Mesendoderm (in vitro differentiated cells): ENCODE measurements around the gene CHD1L.

Experiments
- DNase-seq: peaks from one replicate; pipeline ENCODE4 v3.0.0; 2013
- H2AK5ac ChIP-seq: 2 replicates; pipeline ENCODE4 v1.6.1; 2013; ENCODE audit warnings: low read length, inconsistent platforms
- H2BK120ac ChIP-seq: 2 replicates; pipeline ENCODE4 v1.6.1; 2013; ENCODE audit warnings: low read depth, mild to moderate bottlenecking, low read length, moderate library complexity, mixed read lengths
- H2BK15ac ChIP-seq: replicated peaks from 2 replicates; pipeline ENCODE4 v1.6.1; 2013; ENCODE audit warnings: low read depth, mild to moderate bottlenecking, moderate library complexity
- H2BK5ac ChIP-seq: 2 replicates; pipeline ENCODE4 v1.6.1; 2013; ENCODE audit warnings: low read length, inconsistent platforms
- H3K18ac ChIP-seq: 2 replicates; pipeline ENCODE4 v1.6.1; 2013; ENCODE audit warnings: mild to moderate bottlenecking, low read length, mixed read lengths
- H3K23ac ChIP-seq: one replicate; pipeline ENCODE4 v1.6.1; 2013; ENCODE audit warnings: low read length
- H3K27ac ChIP-seq: 2 replicates; pipeline ENCODE4 v1.5.1; 2013; ENCODE audit warnings: low read depth, mild to moderate bottlenecking, inconsistent platforms, low read length, moderate library complexity
- H3K27me3 ChIP-seq: 2 replicates; pipeline ENCODE4 v1.6.1; 2013; ENCODE audit warnings: low read length, control low read depth, mild to moderate bottlenecking, inconsistent platforms; ENCODE audit not compliant: insufficient read depth, poor library complexity
- H3K36me3 ChIP-seq: 2 replicates; pipeline ENCODE4 v1.6.1; 2013; ENCODE audit warnings: low read length, inconsistent platforms; ENCODE audit not compliant: control insufficient read depth, insufficient read depth
- H3K4ac ChIP-seq: one replicate; pipeline ENCODE4 v1.6.1; 2013; ENCODE audit warnings: low read depth, mild to moderate bottlenecking, low read length, moderate library complexity
- H3K4me1 ChIP-seq: 2 replicates; pipeline ENCODE4 v1.6.1; 2013; ENCODE audit warnings: low read depth, low read length, inconsistent platforms; ENCODE audit not compliant: control insufficient read depth
- H3K4me2 ChIP-seq: 2 replicates; pipeline ENCODE4 v1.6.1; 2013; ENCODE audit warnings: low read length
- H3K4me3 ChIP-seq: 2 replicates; pipeline ENCODE4 v1.5.1; 2013; ENCODE audit warnings: mild to moderate bottlenecking, low read length
- H3K56ac ChIP-seq: one replicate; pipeline ENCODE4 v1.6.1; 2013; ENCODE audit warnings: low read length
- H3K79me1 ChIP-seq: 2 replicates; pipeline ENCODE4 v1.6.1; 2013; ENCODE audit warnings: low read length, inconsistent platforms
- H3K79me2 ChIP-seq: 2 replicates; pipeline ENCODE4 v1.6.1; 2013; ENCODE audit warnings: mild to moderate bottlenecking, low read length; ENCODE audit not compliant: control insufficient read depth, insufficient read depth
- H3K9ac ChIP-seq: 2 replicates; pipeline ENCODE4 v1.6.1; 2013; ENCODE audit warnings: low read length, inconsistent platforms
- H4K5ac ChIP-seq: one replicate; pipeline ENCODE4 v1.6.1; 2013; ENCODE audit warnings: low read length
- H4K8ac ChIP-seq: one replicate; pipeline ENCODE4 v1.6.1; 2013; ENCODE audit warnings: low read depth, mild to moderate bottlenecking, control low read depth, low read length, moderate library complexity
- WGBS: extraction: QIAGEN DNeasy Blood & Tissue Kit; methylation state at CpG from one replicate; pipeline ENCODE4 v1.1.7; 2013; ENCODE audit warnings: low lambda C conversion rate, missing lambda C conversion rate; ENCODE audit not compliant: insufficient coverage; ENCODE audit errors: extremely low coverage; 5-methylcytosine and 5-hydroxymethylcytosine counted together

Gene CHD1L

DNA sequence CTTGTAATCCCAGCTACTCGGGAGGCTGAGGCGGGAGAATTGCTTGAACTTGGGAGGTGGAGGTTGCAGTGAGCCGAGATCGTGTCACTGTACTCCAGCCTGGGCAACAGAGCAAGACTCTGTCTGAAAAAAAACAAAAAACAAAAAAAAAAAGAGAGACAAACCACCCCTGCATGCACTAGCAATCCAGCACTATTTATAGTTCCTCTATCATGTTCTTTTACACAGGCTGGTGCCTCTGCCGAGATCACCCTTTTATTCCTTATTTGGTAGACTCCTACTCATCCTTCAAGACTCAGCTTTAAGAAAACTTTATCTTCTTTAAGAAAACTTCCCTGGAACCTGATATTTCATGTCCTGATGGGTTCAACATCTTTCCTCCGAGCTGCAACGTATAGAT, 28.2 kb upstream of the CHD1L start:
- no CpG with 5 or more reads among the region's 7 CpGs for WGBS
- Histone ChIP-seq H2BK5ac (no peak overlapping the region), H2BK120ac (no peak overlapping the region), H3K18ac (no peak overlapping the region), H3K4ac (no peak overlapping the region), H4K8ac (no peak overlapping the region), H4K5ac (no peak overlapping the region), H3K27ac (no peak overlapping the region), H3K4me2 (no peak overlapping the region), H2AK5ac (no peak overlapping the region), H3K36me3 (no peaks in the 10 kb centered on the region), H3K23ac (no peak overlapping the region), H3K4me3 (no peak overlapping the region), H3K79me2 (no peaks in the 10 kb centered on the region), H3K27me3 (no peaks in the 10 kb centered on the region), H3K4me1 (no peaks in the 10 kb centered on the region), H2BK15ac (no peak overlapping the region), H3K79me1 (no peaks in the 10 kb centered on the region), H3K9ac (no peak overlapping the region), H3K56ac (no peak overlapping the region)
- DNase-seq: no peak

DNA sequence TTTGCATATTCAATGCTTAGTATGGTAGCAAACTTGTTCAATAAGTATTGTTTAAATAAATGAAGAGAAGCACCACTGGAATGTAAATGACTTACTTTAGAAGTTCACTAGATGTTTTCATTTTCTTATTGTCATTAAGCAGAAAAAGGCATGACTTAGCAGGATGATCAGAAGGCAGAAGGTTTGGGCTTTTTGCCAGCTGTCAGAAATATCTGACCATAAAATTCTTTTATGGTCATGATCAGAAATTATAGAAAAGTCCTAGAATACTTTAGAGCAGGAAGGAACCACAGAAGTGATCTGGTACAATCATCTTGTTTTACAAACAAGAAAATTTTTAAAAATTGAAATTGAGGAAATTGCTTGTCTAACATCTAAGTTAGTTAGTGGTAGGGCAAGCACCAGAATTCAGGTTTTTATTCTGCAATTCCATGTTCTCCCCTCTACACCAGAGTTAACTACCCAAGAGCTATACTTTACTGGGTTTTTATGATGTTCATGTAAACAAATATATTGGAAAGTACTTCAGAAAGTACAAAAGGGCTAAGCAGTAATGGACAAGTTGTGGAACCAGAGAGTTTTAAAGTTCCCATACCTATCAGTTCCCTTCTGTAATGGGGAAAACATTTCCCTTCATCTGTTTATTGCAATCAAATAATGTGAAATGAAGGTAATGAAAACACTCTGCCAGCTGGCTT, 27.5 kb upstream of the CHD1L start:
- DNase-seq: no peak
- Histone ChIP-seq H3K56ac (no peak overlapping the region), H2BK5ac (no peak overlapping the region), H4K8ac (no peak overlapping the region), H3K9ac (no peak overlapping the region), H3K79me1 (no peaks in the 10 kb centered on the region), H3K36me3 (no peaks in the 10 kb centered on the region), H3K79me2 (no peaks in the 10 kb centered on the region), H3K4me3 (no peak overlapping the region), H3K27ac (no peak overlapping the region), H3K4me2 (no peak overlapping the region), H3K4ac (no peak overlapping the region), H3K23ac (no peak overlapping the region), H2BK120ac (no peak overlapping the region), H3K27me3 (no peaks in the 10 kb centered on the region), H3K4me1 (no peaks in the 10 kb centered on the region), H4K5ac (no peak overlapping the region), H3K18ac (no peak overlapping the region), H2BK15ac (no peak overlapping the region), H2AK5ac (no peak overlapping the region)

DNA sequence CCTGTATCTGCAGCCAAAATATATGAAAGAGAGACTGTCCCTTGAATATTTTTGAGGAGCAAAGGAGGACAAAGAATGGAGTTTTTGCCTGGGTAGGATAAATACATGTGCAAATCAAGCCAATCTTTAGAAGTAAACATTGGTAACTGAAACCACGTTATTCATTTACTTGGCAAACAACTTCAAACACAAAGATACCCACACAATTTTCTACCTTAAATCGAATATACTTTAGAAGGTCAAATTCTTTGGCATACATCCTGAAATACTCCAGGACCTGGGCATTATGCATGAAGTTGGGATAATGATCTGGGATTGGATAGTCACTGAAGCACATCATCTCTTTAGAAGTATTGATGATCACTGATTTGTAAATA, 27.0 kb upstream of the CHD1L start:
- no CpG with 5 or more reads among the region's 2 CpGs for WGBS
- Histone ChIP-seq H4K8ac (no peak overlapping the region), H2AK5ac (no peak overlapping the region), H2BK120ac (no peak overlapping the region), H3K18ac (no peak overlapping the region), H3K4me1 (no peaks in the 10 kb centered on the region), H3K4me2 (no peak overlapping the region), H3K23ac (no peak overlapping the region), H3K4me3 (no peak overlapping the region), H4K5ac (no peak overlapping the region), H3K79me1 (no peaks in the 10 kb centered on the region), H3K79me2 (no peaks in the 10 kb centered on the region), H3K9ac (no peak overlapping the region), H3K36me3 (no peaks in the 10 kb centered on the region), H3K27me3 (no peaks in the 10 kb centered on the region), H2BK5ac (no peak overlapping the region), H3K4ac (no peak overlapping the region), H3K56ac (no peak overlapping the region), H2BK15ac (no peak overlapping the region), H3K27ac (no peak overlapping the region)
- DNase-seq: no peak

DNA sequence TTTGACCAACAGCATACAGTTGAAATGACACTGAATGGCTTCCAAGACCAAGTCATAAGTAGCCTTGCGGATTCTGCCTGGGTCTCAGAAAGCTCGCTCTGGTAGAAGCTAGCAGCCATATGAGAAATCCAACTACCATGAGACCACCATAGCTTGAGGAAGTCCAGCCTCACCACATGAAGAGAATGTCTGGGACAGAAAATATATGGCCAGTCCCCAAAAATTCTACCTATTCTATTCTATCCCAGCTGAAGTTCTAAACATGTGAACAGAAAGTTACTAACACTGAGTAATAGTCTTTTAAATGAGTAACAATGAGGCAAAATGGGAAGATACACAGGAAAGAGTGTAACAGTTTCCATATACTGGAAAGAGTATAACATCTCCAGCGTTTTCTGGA, 26.4 kb upstream of the CHD1L start:
- no peak overlapping the region for H3K4me2 ChIP-seq
- H3K4ac ChIP-seq: no peak overlapping the region
- H3K27me3 ChIP-seq: no peaks in the 10 kb centered on the region
- H3K9ac ChIP-seq: no peak overlapping the region
- H3K23ac ChIP-seq: no peak overlapping the region
- DNase-seq: no peak
- no peak overlapping the region for H2BK120ac ChIP-seq
- no peaks in the 10 kb centered on the region for H3K79me2 ChIP-seq
- H3K4me1 ChIP-seq: no peaks in the 10 kb centered on the region
- no peak overlapping the region for H2AK5ac ChIP-seq
- H2BK5ac ChIP-seq: no peak overlapping the region
- H4K8ac ChIP-seq: no peak overlapping the region
- no peak overlapping the region for H3K27ac ChIP-seq
- H4K5ac ChIP-seq: no peak overlapping the region
- no peaks in the 10 kb centered on the region for H3K36me3 ChIP-seq
- H3K18ac ChIP-seq: no peak overlapping the region
- H3K56ac ChIP-seq: no peak overlapping the region
- H2BK15ac ChIP-seq: no peak overlapping the region
- WGBS: no CpG with 5 or more reads among the region's 3 CpGs
- no peak overlapping the region for H3K4me3 ChIP-seq
- no peaks in the 10 kb centered on the region for H3K79me1 ChIP-seq

DNA sequence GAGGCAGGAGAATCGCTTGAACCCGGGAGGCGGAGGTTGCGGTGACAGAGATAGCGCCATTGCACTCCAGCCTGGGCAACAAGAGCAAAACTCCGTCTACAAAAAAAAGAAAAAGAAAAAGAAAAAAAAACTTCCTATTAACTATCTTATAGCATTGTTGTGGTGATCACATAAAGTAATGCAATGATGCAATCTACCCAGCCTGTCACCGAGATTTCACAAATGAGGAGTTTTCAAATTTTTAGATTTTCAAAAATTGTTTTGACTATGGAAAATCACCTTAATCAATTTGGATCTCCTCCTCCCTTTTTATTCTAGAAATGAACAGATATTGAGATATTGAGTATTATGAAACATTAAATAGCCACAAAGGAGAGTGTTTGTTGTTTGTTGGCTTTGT, 25.3 kb upstream of the CHD1L start:
- H3K4me3 ChIP-seq: no peak overlapping the region

DNA sequence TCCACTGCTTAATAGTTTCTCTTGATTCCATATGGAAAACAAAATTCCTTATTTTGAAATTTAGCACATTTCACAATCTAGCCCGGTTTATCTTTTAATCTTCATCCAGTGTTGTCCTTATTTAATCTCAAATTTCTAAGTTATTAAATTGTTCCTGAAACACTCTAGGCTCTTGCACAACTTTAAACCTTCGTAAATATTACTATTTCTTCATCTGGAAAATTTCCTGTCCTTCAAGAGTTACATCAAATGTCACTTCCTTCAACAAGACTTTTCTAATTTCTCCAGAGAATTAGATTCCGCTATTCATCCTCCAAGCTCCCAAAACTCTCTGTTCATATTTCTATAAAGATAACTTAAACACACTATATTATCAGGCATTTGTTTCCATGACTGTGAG, 23.9 kb upstream of the CHD1L start:
- no peak overlapping the region for H2BK5ac ChIP-seq
- no peak overlapping the region for H3K27ac ChIP-seq
- H3K9ac ChIP-seq: no peak overlapping the region
- no peaks in the 10 kb centered on the region for H3K36me3 ChIP-seq
- no peaks in the 10 kb centered on the region for H3K4me1 ChIP-seq
- H2BK120ac ChIP-seq: no peak overlapping the region
- H4K5ac ChIP-seq: no peak overlapping the region
- H3K4me2 ChIP-seq: no peak overlapping the region
- WGBS: 100% methylated on average over 1 of the region's 3 CpGs
- no peak overlapping the region for H3K4me3 ChIP-seq
- H3K18ac ChIP-seq: no peak overlapping the region
- H3K56ac ChIP-seq: no peak overlapping the region
- no peaks in the 10 kb centered on the region for H3K27me3 ChIP-seq
- no peak overlapping the region for H2AK5ac ChIP-seq
- no peak overlapping the region for H2BK15ac ChIP-seq
- no peak overlapping the region for H3K23ac ChIP-seq
- H3K4ac ChIP-seq: no peak overlapping the region
- no peaks in the 10 kb centered on the region for H3K79me2 ChIP-seq
- DNase-seq: no peak
- no peak overlapping the region for H4K8ac ChIP-seq
- H3K79me1 ChIP-seq: no peaks in the 10 kb centered on the region

More for the DNA sequence above, 25.3 kb upstream of the CHD1L start:
- H3K4ac ChIP-seq: no peak overlapping the region
- H3K23ac ChIP-seq: no peak overlapping the region
- H3K4me1 ChIP-seq: no peaks in the 10 kb centered on the region
- H3K27ac ChIP-seq: no peak overlapping the region
- no peak overlapping the region for H3K9ac ChIP-seq
- no peak overlapping the region for H2BK15ac ChIP-seq
- H2BK5ac ChIP-seq: no peak overlapping the region
- no peaks in the 10 kb centered on the region for H3K79me2 ChIP-seq
- H4K5ac ChIP-seq: no peak overlapping the region
- WGBS: no CpG with 5 or more reads among the region's 7 CpGs
- DNase-seq: no peak
- no peaks in the 10 kb centered on the region for H3K27me3 ChIP-seq
- H3K18ac ChIP-seq: no peak overlapping the region
- no peaks in the 10 kb centered on the region for H3K36me3 ChIP-seq
- no peak overlapping the region for H3K4me2 ChIP-seq
- H3K79me1 ChIP-seq: no peaks in the 10 kb centered on the region
- no peak overlapping the region for H2AK5ac ChIP-seq
- H4K8ac ChIP-seq: no peak overlapping the region
- no peak overlapping the region for H3K56ac ChIP-seq
- H2BK120ac ChIP-seq: no peak overlapping the region
